B cell (primary cell): ENCODE measurements around the gene SMTN. TPM values are rescaled to one million over a fixed set of nuclear protein-coding genes. Genes with fewer than 3 reads are reported as not detected.
"Not testable (repeated sequence)": the region's sequence is repeated elsewhere in the genome, so short reads cannot be mapped to it uniquely, and the experiment has no call there.

Source experiments
- ATAC-seq: fragments of 200-7000 bp; cut with Tn5 transposase; one replicate; pipeline ENCODE4 v1.10.0; 2021; ENCODE audit warnings: low read depth, mild to moderate bottlenecking, moderate number of reproducible peaks, moderate library complexity
- CTCF ChIA-PET: fragments of 350-600 bp; sonication (Branson Sonifier 250); formaldehyde crosslinking; loops from one replicate; lab custom pipeline; 2021; ENCODE audit warnings: antibody characterized with exemption, inconsistent platforms; lab: Charles Lee
- POLR2A ChIA-PET: fragments of 350-600 bp; sonication (Branson Sonifier 250); formaldehyde crosslinking; loops from one replicate; lab custom pipeline; 2021; ENCODE audit warnings: antibody characterized with exemption; lab: Charles Lee
- DNase-seq: peaks from one replicate; pipeline ENCODE4 v3.0.0; 2013
- H2AFZ ChIP-seq: 2 replicates; pipeline ENCODE4 v1.6.1; 2012; ENCODE audit warnings: mild to moderate bottlenecking, low read depth, low read length; ENCODE audit not compliant: insufficient read depth, poor library complexity, severe bottlenecking
- H3K27ac ChIP-seq, 2 donors: 1 replicate in 1 of 2; 2 replicates in 1 of 2; pipeline ENCODE4 v1.5.1; 2012 to 2013; ENCODE audit warnings: low read length in 2 of 2, mild to moderate bottlenecking in 2 of 2, moderate library complexity in 1 of 2
- H3K27me3 ChIP-seq, 4 experiments: fragments of 200-600 bp in 1 of 4; sonication (generic) in 1 of 4; replicated peaks in 1 of 4; 1 replicate in 2 of 4; 2 replicates in 2 of 4; pipeline versions ENCODE4 v1.6.1 to v1.7.0; 2013 to 2016; ENCODE audit warnings: low read length in 3 of 4, mild to moderate bottlenecking in 2 of 4, mixed read lengths in 1 of 4, moderate library complexity in 1 of 4; ENCODE audit not compliant: insufficient read depth in 4 of 4, control insufficient read depth in 3 of 4; ENCODE audit errors: control extremely low read depth in 1 of 4
- H3K36me3 ChIP-seq, 2 experiments: replicated peaks in 1 of 2; 1 replicate in 1 of 2; 2 replicates in 1 of 2; pipeline versions ENCODE4 v1.6.1 to v1.7.1; 2013; ENCODE audit warnings: low read length in 1 of 2; ENCODE audit not compliant: insufficient read depth in 2 of 2, control insufficient read depth in 1 of 2; ENCODE audit errors: control extremely low read depth in 1 of 2, extremely low read depth in 1 of 2
- H3K4me1 ChIP-seq, 2 donors: fragments of 200-600 bp in 1 of 2; sonication (generic) in 1 of 2; 1 replicate in 1 of 2; 2 replicates in 1 of 2; pipeline versions ENCODE4 v1.5.1 to v1.6.1; 2013 to 2017; ENCODE audit warnings: low read length in 2 of 2; ENCODE audit not compliant: control insufficient read depth in 2 of 2, insufficient read depth in 2 of 2
- H3K4me2 ChIP-seq: replicated peaks from 2 replicates; pipeline ENCODE3; 2012; ENCODE audit warnings: mild to moderate bottlenecking, low read depth, low read length; ENCODE audit not compliant: poor library complexity, severe bottlenecking
- H3K4me3 ChIP-seq, 5 experiments: fragments of 200-600 bp in 1 of 5; sonication (generic) in 1 of 5; 1 replicate in 3 of 5; 2 replicates in 2 of 5; pipeline versions ENCODE4 v1.5.1 to v1.7.0; 2011 to 2016; ENCODE audit warnings: low read length in 4 of 5, mild to moderate bottlenecking in 4 of 5, low read depth in 2 of 5, control low read depth in 1 of 5, moderate library complexity in 1 of 5; ENCODE audit not compliant: insufficient read depth in 1 of 5; ENCODE audit errors: control extremely low read depth in 1 of 5, extremely low read depth in 1 of 5
- H3K79me2 ChIP-seq: fragments of 200-600 bp; sonication (generic); one replicate; pipeline ENCODE4 v1.6.0; 2016; ENCODE audit warnings: low read length; ENCODE audit not compliant: control insufficient read depth, insufficient read depth
- H3K9ac ChIP-seq: fragments of 200-600 bp; sonication (generic); 2 replicates; pipeline ENCODE4 v1.6.1; 2017; ENCODE audit warnings: mild to moderate bottlenecking, low read length, moderate library complexity
- H3K9me3 ChIP-seq, 3 donors: one replicate each; pipeline versions ENCODE4 v1.6.1 to v1.7.1; 2013; ENCODE audit warnings: low read length in 2 of 3; ENCODE audit not compliant: control insufficient read depth in 2 of 3, insufficient read depth in 1 of 3; ENCODE audit errors: control extremely low read depth in 1 of 3
- H4K20me1 ChIP-seq: 2 replicates; pipeline ENCODE4 v1.6.0; 2012; ENCODE audit warnings: mild to moderate bottlenecking, low read length; ENCODE audit not compliant: insufficient read depth, control insufficient read depth, poor library complexity, severe bottlenecking
- H3K27ac Mint-ChIP-seq: one replicate; pipeline ENCODE4 v1.8.0; 2021; ENCODE audit warnings: mixed read lengths
- H3K27me3 Mint-ChIP-seq: one replicate; pipeline ENCODE4 v1.8.0; 2021; ENCODE audit warnings: mixed read lengths
- H3K4me1 Mint-ChIP-seq: one replicate; pipeline ENCODE4 v1.8.0; 2021; ENCODE audit warnings: mixed read lengths
- H3K4me3 Mint-ChIP-seq: one replicate; pipeline ENCODE4 v1.8.0; 2021; ENCODE audit warnings: mixed read lengths
- H3K9me3 Mint-ChIP-seq: one replicate; pipeline ENCODE4 v1.8.0; 2022; ENCODE audit warnings: mixed read lengths; ENCODE audit not compliant: insufficient read depth
- EZH2 ChIP-seq: IDR thresholded peaks from 2 replicates; pipeline ENCODE4 v1.6.1; 2012; ENCODE audit warnings: borderline replicate concordance, low read depth, mild to moderate bottlenecking, moderate library complexity, low read length; ENCODE audit not compliant: insufficient read depth, poor library complexity, severe bottlenecking
- WGBS: methylation state at CpG from one replicate; pipeline ENCODE4 v1.1.5; 2013; ENCODE audit warnings: missing lambda C conversion rate; ENCODE audit not compliant: insufficient coverage; 5-methylcytosine and 5-hydroxymethylcytosine counted together
- intact Hi-C: fragments of 100-400 bp; cut with micrococcal nuclease; formaldehyde crosslinking; loops from one replicate; pipeline ENCODE4 v1.10.0; 2022
- polyA plus RNA-seq: library from polyadenylated mRNA; depleted of rRNA; stranded (reverse); fragments of >200 nt; gene quantifications from 2 replicates; pipeline ENCODE4 v1.2.3, GENCODE V29; 2012
- total RNA-seq, 2 donors: library from RNA; stranded (reverse); fragments of 120-200 nt in 1 of 2; gene quantifications; 1 replicate in 1 of 2; 2 replicates in 1 of 2; pipeline versions ENCODE4 v1.2.3 to v1.2.4, GENCODE V29; 2013 to 2022
- TF ChIP-seq, protein P1 (sequence below): fragments of 200-600 bp; IDR thresholded peaks from one replicate; pipeline ENCODE4 v1.8.0; 2022; ENCODE audit warnings: antibody characterized with exemption, mild to moderate bottlenecking

SMTN gene
- total and polyA plus RNA-seq, 2 donors (not counting 1 experiment from before 2014, with no cell fraction given), result 4.0 to 7.0 TPM

DNA sequence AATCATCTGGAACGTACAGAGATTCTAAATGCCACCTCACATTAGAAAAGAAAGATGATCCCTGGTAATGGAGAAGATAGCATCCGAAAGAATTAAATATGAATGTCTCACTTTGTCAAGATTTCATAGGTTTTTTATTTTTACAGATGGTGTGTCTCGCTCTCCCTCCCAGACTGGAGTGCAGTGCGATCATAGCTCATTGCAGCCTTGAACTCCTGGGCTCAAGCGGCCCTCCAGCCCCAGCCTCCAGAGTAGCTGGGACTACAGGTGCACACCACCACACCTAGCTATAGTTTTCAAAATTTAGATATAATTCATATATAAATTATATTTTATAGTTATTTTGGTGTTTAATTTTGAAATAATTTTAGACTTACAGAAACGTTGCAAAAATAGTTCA lies 16.7 kb upstream of the SMTN start:
- Histone ChIP-seq H3K9ac (no peak overlapping the region), H2AFZ (peak overlapping the region; percentile 16), H4K20me1 (no peaks in the 10 kb centered on the region), H3K79me2 (no peaks in the 10 kb centered on the region), H3K4me2 (no peak overlapping the region), H3K4me3 (no peak overlapping the region), H3K27ac (no peak overlapping the region), H3K9me3 (no peaks in the 10 kb centered on the region), H3K4me1 (no peaks in the 10 kb centered on the region), H3K27me3 (no peaks in the 10 kb centered on the region), H3K36me3 (no peaks in the 10 kb centered on the region)
- TF ChIP-seq EZH2, result no peak
- TF ChIP-seq, protein P1, sequence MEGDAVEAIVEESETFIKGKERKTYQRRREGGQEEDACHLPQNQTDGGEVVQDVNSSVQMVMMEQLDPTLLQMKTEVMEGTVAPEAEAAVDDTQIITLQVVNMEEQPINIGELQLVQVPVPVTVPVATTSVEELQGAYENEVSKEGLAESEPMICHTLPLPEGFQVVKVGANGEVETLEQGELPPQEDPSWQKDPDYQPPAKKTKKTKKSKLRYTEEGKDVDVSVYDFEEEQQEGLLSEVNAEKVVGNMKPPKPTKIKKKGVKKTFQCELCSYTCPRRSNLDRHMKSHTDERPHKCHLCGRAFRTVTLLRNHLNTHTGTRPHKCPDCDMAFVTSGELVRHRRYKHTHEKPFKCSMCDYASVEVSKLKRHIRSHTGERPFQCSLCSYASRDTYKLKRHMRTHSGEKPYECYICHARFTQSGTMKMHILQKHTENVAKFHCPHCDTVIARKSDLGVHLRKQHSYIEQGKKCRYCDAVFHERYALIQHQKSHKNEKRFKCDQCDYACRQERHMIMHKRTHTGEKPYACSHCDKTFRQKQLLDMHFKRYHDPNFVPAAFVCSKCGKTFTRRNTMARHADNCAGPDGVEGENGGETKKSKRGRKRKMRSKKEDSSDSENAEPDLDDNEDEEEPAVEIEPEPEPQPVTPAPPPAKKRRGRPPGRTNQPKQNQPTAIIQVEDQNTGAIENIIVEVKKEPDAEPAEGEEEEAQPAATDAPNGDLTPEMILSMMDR, result no peak
- ChIA-PET CTCF (interaction anchor here (1.7 kb wide), 1 partner anchor 20 kb away, joined by 8 read pairs; no protein-coding TSS in a partner anchor), POLR2A (no interaction called here)
- H3K27me3 Mint-ChIP-seq, result no peaks in the 10 kb centered on the region
- H3K9me3 Mint-ChIP-seq, result peaks cover 8% of the 10 kb centered on the region
- 100% methylated on average over 1 of the region's 6 CpGs for WGBS
- H3K27ac Mint-ChIP-seq, result no peak overlapping the region
- no peak overlapping the region for H3K4me3 Mint-ChIP-seq
- intact Hi-C loops, result no loop called here
- DNase-seq (no peak), ATAC-seq (no peak)
- peaks cover 4% of the 10 kb centered on the region for H3K4me1 Mint-ChIP-seq

DNA sequence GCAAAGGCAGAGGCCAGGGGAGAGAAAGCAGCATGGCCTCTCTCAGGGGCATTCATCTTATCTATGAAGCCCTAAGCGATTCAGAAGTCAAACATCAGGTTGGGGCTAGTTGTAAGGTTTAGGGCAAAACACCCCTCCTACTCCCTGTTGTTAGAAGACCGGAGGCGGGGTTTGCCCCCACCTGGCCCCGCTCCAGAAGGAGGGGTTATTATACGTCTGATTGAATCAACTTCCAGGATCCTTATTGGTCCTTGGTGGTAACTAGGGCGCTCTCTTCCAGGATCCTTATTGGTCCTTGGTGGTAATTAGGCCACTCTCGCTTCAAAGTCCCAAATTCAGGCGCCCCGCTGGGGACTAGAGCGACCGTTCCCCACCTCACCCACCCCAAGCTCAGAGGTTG lies 12.1 kb upstream of the SMTN start:
- no peak overlapping the region for H3K27ac Mint-ChIP-seq
- intact Hi-C loops, result no loop called here
- H3K27me3 ChIP-seq, result no peaks in the 10 kb centered on the region
- H3K9me3 Mint-ChIP-seq, result peaks cover 2% of the 10 kb centered on the region
- WGBS, result no CpG with 5 or more reads among the region's 11 CpGs
- CTCF ChIA-PET, result no interaction called here
- no peak for ATAC-seq
- POLR2A ChIA-PET, result no interaction called here
- no peak overlapping the region for H3K4me2 ChIP-seq
- peaks cover 2% of the 10 kb centered on the region for H3K4me1 Mint-ChIP-seq
- no peaks in the 10 kb centered on the region for H3K4me1 ChIP-seq
- no peak overlapping the region for H3K9ac ChIP-seq
- H3K36me3 ChIP-seq, result no peaks in the 10 kb centered on the region
- H2AFZ ChIP-seq, result no peak overlapping the region
- H4K20me1 ChIP-seq, result no peaks in the 10 kb centered on the region
- no peak for DNase-seq
- no peak overlapping the region for H3K27ac ChIP-seq
- no peaks in the 10 kb centered on the region for H3K79me2 ChIP-seq
- no peak overlapping the region for H3K4me3 Mint-ChIP-seq
- H3K27me3 Mint-ChIP-seq, result peaks cover 3% of the 10 kb centered on the region
- no peaks in the 10 kb centered on the region for H3K9me3 ChIP-seq
- H3K4me3 ChIP-seq, result no peak overlapping the region
- TF ChIP-seq EZH2, result no peak
- TF ChIP-seq, protein P1, result no peak

GRCh38 chr22:31069691-31070314 lies 11.3 kb upstream of the SMTN start:
- 99% methylated on average over 6 of the region's 6 CpGs for WGBS
- H3K4me1 Mint-ChIP-seq, H3K4me2 ChIP-seq, POLR2A ChIA-PET, CTCF ChIA-PET, H3K79me2 ChIP-seq, ATAC-seq, H2AFZ ChIP-seq, DNase-seq, H3K4me1 ChIP-seq, H3K27me3 ChIP-seq, H3K4me3 ChIP-seq, H3K9me3 Mint-ChIP-seq, H4K20me1 ChIP-seq, H3K36me3 ChIP-seq, H3K27me3 Mint-ChIP-seq, intact Hi-C loops, H3K27ac ChIP-seq, H3K27ac Mint-ChIP-seq, H3K9me3 ChIP-seq, H3K9ac ChIP-seq, H3K4me3 Mint-ChIP-seq: not testable (repeated sequence)
